Adrenal gland (tissue), 12 donors: ENCODE results near the gene PPFIA1. TPM values are rescaled to one million over a fixed set of nuclear protein-coding genes. Genes with fewer than 3 reads are reported as not detected.

Experiments
- DNase-seq, 7 donors: peaks; one replicate each; pipeline ENCODE4 v3.0.0-alpha.2; 2019 to 2020
- H3K27ac ChIP-seq, 5 donors: fragments of 200-600 bp; sonication (generic) in 4 of 5; 1 replicate in 3 of 5; 2 replicates in 2 of 5; pipeline versions ENCODE4 v1.5.1 to v1.8.0; 2016 to 2020; ENCODE audit warnings: mild to moderate bottlenecking in 1 of 5
- H3K27me3 ChIP-seq: fragments of 200-600 bp; 2 replicates; pipeline ENCODE4 v1.8.0; 2021
- H3K36me3 ChIP-seq, 2 donors: fragments of 200-600 bp; replicated peaks in 1 of 2; 1 replicate in 1 of 2; 2 replicates in 1 of 2; pipeline versions ENCODE4 v1.5.1 to v1.8.0; 2018 to 2022
- H3K4me1 ChIP-seq, 2 donors: fragments of 200-600 bp; replicated peaks in 1 of 2; 1 replicate in 1 of 2; 2 replicates in 1 of 2; pipeline versions ENCODE4 v1.5.1 to v1.8.0; 2018 to 2021
- H3K4me3 ChIP-seq, 4 donors: fragments of 200-600 bp; sonication (generic) in 3 of 4; one replicate each; pipeline ENCODE4 v1.5.1; 2016 to 2018
- H3K9me3 ChIP-seq, 3 donors: fragments of 200-600 bp; sonication (generic) in 1 of 3; replicated peaks in 1 of 3; 1 replicate in 2 of 3; 2 replicates in 1 of 3; pipeline versions ENCODE4 v1.5.1 to v1.8.0; 2016 to 2021
- CTCF ChIP-seq, 6 experiments: fragments of 450-650 bp in 4 of 6; fragments of 200-600 bp in 2 of 6; sonication (generic) in 1 of 6; IDR thresholded peaks; 1 replicate in 5 of 6; 2 replicates in 1 of 6; pipeline versions ENCODE4 v1.5.1 to v1.8.0; 2016 to 2021; ENCODE audit warnings: antibody characterized with exemption in 6 of 6, mild to moderate bottlenecking in 2 of 6, moderate library complexity in 1 of 6
- POLR2A ChIP-seq, 2 donors: fragments of 450-650 bp; IDR thresholded peaks; one replicate each; pipeline ENCODE4 v1.6.1; 2017; ENCODE audit warnings: antibody characterized with exemption in 2 of 2, mild to moderate bottlenecking in 2 of 2, moderate library complexity in 1 of 2
- WGBS, 4 donors: extraction: QIAGEN DNeasy Blood & Tissue Kit in 2 of 4; methylation state at CpG; one replicate each; pipeline versions ENCODE4 v1.1.5 to v1.1.7; 2013 to 2017; 5-methylcytosine and 5-hydroxymethylcytosine counted together
- intact Hi-C, 2 donors: fragments of 100-400 bp; cut with DNase I; formaldehyde crosslinking; loops; one replicate each; pipeline versions ENCODE4 v1.14.1 to v1.15.0; 2022 to 2023
- polyA plus RNA-seq, 3 donors: library from polyadenylated mRNA; stranded (reverse); fragments of 200-250 nt in 2 of 3; fragments of 350-450 nt in 1 of 3; fragmentation: Illumina TruSeq in 1 of 3; extraction: RNeasy Lipid Tissue Mini Kit (QIAGEN cat#74804) in 1 of 3; gene quantifications; one replicate each; pipeline ENCODE4 v1.2.3, GENCODE V29; 2013 to 2014
- total RNA-seq, 9 donors: library from RNA; depleted of rRNA in 4 of 9; stranded (reverse); fragments of >200 nt in 4 of 9; fragments of 120-200 nt in 1 of 9; fragmentation: NEBNext Ultra II Directional in 1 of 9; extraction: Animal tissue kit (Norgen Biotek cat#: 25700) in 1 of 9; gene quantifications; one replicate each; pipeline versions ENCODE4 v1.1.0 to v1.2.4, GENCODE V29; 2013 to 2023
- donor health status: healthy with polysubstance abuse.
- donor health status: Bipolar disorder and iron deficiency.
- donor health status: DM: yes; HTN: yes; CAD: no.
- donor health status: DM: no; HTN: no; CAD: no.
- donor health status: DM: no; HTN: no; CAD: no.
- donor health status: DM: yes; HTN: yes; CAD: no.

PPFIA1 gene
- total and polyA plus RNA-seq, 12 donors, result 25.8 to 58.6 (median 35.7) TPM

DNA sequence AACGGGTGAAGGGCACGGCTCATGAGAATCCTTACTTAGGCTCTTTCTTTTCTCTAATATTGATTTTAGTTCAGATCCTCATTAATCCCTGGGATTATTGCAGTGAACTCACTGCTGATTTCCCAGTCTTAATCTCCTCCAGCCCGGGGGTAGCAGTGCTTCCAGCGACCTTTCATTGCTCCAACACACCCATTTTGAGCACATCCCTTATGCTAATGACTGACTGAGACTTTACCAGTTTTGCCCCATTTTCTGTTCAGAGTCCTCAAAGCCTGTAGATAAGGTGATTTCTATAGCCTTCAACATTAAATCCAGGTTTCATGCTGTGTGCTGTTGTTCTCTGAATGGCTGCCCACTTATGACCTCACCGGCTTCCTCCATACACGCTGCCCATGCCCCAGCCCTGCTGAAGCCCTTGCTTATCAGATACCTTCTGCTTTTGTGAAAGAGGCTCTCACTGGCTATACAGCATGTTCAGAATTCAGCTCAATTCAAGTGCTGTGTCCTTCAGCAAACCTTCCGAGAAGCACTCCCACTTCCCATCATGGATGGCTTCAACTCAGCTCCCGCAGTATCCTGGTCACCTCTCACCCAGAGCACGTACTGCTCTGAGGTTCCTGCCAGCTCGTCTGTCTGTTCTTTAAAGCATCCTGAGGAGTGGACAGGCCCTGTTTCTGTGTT lies 49.0 kb downstream of the PPFIA1 start:
- Histone ChIP-seq H3K36me3 (peaks cover 0 to 5% of the 10 kb centered on the region in 2 donors), H3K4me1 (peaks cover 11 to 14% of the 10 kb centered on the region in 2 donors), H3K9me3 (no peaks in the 10 kb centered on the region), H3K27ac (no peak overlapping the region), H3K27me3 (no peaks in the 10 kb centered on the region), H3K4me3 (no peak overlapping the region)
- intact Hi-C loops, result no loop called here
- TF ChIP-seq CTCF (IDR thresholded peaks at IDR 0.05), result no peak
- no peak for TF ChIP-seq POLR2A (IDR thresholded peaks at IDR 0.05)
- 86 to 96% (median 92%) methylated on average over 10 of the region's 10 CpGs for WGBS, 4 donors
- peak in 1 of 7 donors; percentile 41 for DNase-seq

- H3K27ac ChIP-seq, result no peak overlapping the region
Observed at GRCh38 chr11:70322666-70323065, 52.2 kb downstream of the PPFIA1 start.

DNA sequence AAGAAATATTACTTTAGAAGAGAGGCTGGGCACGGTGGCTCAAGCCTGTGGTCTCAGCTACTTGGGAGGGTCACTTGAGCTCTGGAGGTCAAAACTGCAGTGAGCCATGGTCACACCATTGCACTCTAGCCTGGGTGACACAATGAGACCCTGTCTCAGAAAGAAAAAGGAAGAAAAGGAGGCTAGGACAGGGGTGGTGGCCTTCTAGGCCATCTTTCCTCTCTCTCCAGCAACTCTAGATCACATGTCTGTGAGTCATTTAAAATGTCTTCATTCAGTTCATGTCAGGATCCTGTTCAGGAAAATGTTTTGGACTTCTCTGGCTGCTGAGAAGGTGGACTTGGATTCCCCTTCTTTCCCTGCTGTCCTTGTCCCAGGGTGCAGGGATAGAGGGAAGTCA lies 53.3 kb downstream of the PPFIA1 start:
- Histone ChIP-seq H3K4me3 (no peak overlapping the region), H3K27ac (peak overlapping the region in 4 of 5 donors; percentile 16 to 59 (median 54)), H3K27me3 (no peaks in the 10 kb centered on the region), H3K9me3 (no peaks in the 10 kb centered on the region), H3K4me1 (peaks cover 16 to 37% of the 10 kb centered on the region in 2 donors), H3K36me3 (peaks cover 0 to 13% of the 10 kb centered on the region in 2 donors)
- no peak for DNase-seq
- no peak for TF ChIP-seq CTCF (IDR thresholded peaks at IDR 0.05)
- TF ChIP-seq POLR2A (IDR thresholded peaks at IDR 0.05), result no peak
- WGBS, 4 donors, result 72 to 92% (median 83%) methylated on average over 1 of the region's 1 CpG; no CpG with 5 or more reads in 1 of the 4 donors
- intact Hi-C loops, result no loop called here

More at GRCh38 chr11:70322666-70323065, 52.2 kb downstream of the PPFIA1 start:
- WGBS, 4 donors, result 88 to 100% (median 94%) methylated on average over 2 of the region's 2 CpGs
- Histone ChIP-seq H3K4me1 (peaks cover 16 to 37% of the 10 kb centered on the region in 2 donors), H3K4me3 (no peak overlapping the region), H3K36me3 (peaks cover 0 to 17% of the 10 kb centered on the region in 2 donors), H3K9me3 (no peaks in the 10 kb centered on the region), H3K27me3 (no peaks in the 10 kb centered on the region)
- DNase-seq, result peak in 1 of 7 donors; percentile 23
- intact Hi-C loops, result no loop called here
- no peak for TF ChIP-seq POLR2A (IDR thresholded peaks at IDR 0.05)

- Histone ChIP-seq H3K27ac (peak overlapping the region in 4 of 5 donors; percentile 16 to 59 (median 54)), H3K27me3 (no peaks in the 10 kb centered on the region), H3K4me1 (peaks cover 16 to 37% of the 10 kb centered on the region in 2 donors), H3K36me3 (peaks cover 0 to 19% of the 10 kb centered on the region in 2 donors), H3K4me3 (no peak overlapping the region), H3K9me3 (no peaks in the 10 kb centered on the region)
- 64 to 74% (median 73%) methylated on average over 10 of the region's 10 CpGs for WGBS, 4 donors
- DNase-seq, result peak in 1 of 7 donors; percentile 46
- intact Hi-C loops, result no loop called here
- TF ChIP-seq CTCF (IDR thresholded peaks at IDR 0.05), result no peak
- TF ChIP-seq POLR2A (IDR thresholded peaks at IDR 0.05), result no peak
Observed at GRCh38 chr11:70324376-70325115, 54.1 kb downstream of the PPFIA1 start.
